ENCODE measurements around the gene NTMT2. TPM values are rescaled to one million over a fixed set of nuclear protein-coding genes. Genes with fewer than 3 reads are reported as not detected.
"Not testable (repeated sequence)": the region's sequence is repeated elsewhere in the genome, so short reads cannot be mapped to it uniquely, and the experiment has no call there.

Gene NTMT2
- total RNA-seq, 1 experiment from 2014 or later: not detected

DNA sequence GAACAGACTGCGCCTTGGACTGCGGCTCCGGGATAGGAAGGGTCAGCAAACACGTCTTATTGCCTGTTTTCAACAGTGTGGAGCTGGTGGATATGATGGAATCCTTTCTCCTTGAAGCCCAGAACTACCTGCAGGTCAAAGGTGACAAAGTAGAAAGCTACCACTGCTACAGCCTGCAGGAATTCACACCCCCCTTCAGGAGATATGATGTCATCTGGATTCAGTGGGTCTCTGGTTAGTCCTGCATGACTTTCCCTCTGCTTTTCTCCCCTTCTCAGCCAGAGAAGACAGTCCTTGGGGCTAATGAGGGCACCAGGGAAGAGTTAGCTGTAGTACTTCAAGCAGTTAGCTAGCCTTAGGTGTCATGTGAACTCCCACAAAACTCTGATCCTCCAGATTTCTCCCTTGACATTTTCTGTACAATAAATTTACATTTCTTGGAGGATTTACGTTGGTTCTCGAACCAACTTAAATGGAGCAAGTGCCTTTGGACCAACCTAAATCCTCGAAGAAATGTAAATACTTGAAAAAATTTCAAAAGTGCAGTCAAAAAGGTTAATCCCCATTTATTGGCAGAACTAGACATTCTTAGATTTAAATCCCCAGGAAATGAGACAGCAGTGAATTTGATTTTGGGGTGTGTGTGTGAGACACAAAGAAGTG, 20.9 kb downstream of the NTMT2 start:
- ChIA-PET POLR2A (no interaction called here), CTCF (no interaction called here)
- no TSS peak for BruUV-seq (replicated peaks)
- no peak overlapping the region for H3K4me3 ChIP-seq (ENCODE audit: low read depth in 2 of 2, low read length in 2 of 2)
- TF ChIP-seq CTCF (IDR thresholded peaks at IDR 0.05): no peak
- in situ Hi-C loops (cut with HindIII; ENCODE audit: low pct_unique_long_range_greater_than_20kb, low sequenced_read_pairs): no loop called here
- no peaks in the 10 kb centered on the region; the same call in 1 of the 2 replicates for H3K4me1 ChIP-seq (ENCODE audit: control insufficient read depth, insufficient read depth, low read length)
- ATAC-seq: no peak
- no peaks in the 10 kb centered on the region for H3K36me3 ChIP-seq (ENCODE audit: control insufficient read depth, insufficient read depth, low read length)
- H3K9me3 ChIP-seq (ENCODE audit: control insufficient read depth, insufficient read depth, low read depth, low read length): no peaks in the 10 kb centered on the region
- intact Hi-C loops (cut with micrococcal nuclease; ENCODE audit: unreplicated experiment): no loop called here
- H3K27me3 ChIP-seq (ENCODE audit: control insufficient read depth, insufficient read depth, low read length): no peaks in the 10 kb centered on the region
- no peak overlapping the region for H3K27ac ChIP-seq (ENCODE audit: low read length)
- no peak for DNase-seq (ENCODE audit: low read depth, low spot score)

GRCh38 chr1:170168265-170168664, 22.5 kb downstream of the NTMT2 start:
- H3K4me3 ChIP-seq (ENCODE audit: low read depth in 2 of 2, low read length in 2 of 2): no peak overlapping the region

DNA sequence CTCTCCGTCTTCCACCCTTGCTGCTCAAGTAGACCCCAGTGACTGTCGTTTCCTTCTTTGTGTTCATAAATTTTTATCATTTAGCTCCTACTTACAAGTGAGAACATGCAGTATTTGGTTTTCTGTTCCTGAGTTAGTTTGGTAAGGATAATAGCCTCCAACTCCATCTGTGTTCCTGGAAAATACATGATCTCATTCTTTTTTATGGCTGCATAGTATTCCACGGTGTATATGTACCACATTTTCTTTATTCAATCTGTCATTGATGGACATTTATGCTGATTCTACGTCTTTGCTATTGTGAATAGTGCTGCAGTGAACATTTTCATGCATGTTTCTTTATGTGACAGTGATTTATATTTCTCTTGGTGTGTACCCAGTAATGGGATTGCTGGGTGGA, 24.8 kb downstream of the NTMT2 start:
- ATAC-seq; H3K36me3 ChIP-seq (ENCODE audit: control insufficient read depth, insufficient read depth, low read length); H3K4me3 ChIP-seq (ENCODE audit: low read depth in 2 of 2, low read length in 2 of 2); H3K9me3 ChIP-seq (ENCODE audit: control insufficient read depth, insufficient read depth, low read depth, low read length); POLR2A ChIA-PET; H3K27ac ChIP-seq (ENCODE audit: low read length); in situ Hi-C loops (cut with HindIII; ENCODE audit: low pct_unique_long_range_greater_than_20kb, low sequenced_read_pairs); H3K4me1 ChIP-seq (ENCODE audit: control insufficient read depth, insufficient read depth, low read length); CTCF ChIA-PET; DNase-seq (ENCODE audit: low read depth, low spot score); H3K27me3 ChIP-seq (ENCODE audit: control insufficient read depth, insufficient read depth, low read length); BruUV-seq (replicated peaks); intact Hi-C loops (cut with micrococcal nuclease; ENCODE audit: unreplicated experiment): not testable (repeated sequence)

More at GRCh38 chr1:170168265-170168664, 22.5 kb downstream of the NTMT2 start:
- Histone ChIP-seq H3K27ac (ENCODE audit: low read length) (no peak overlapping the region), H3K36me3 (ENCODE audit: control insufficient read depth, insufficient read depth, low read length) (no peaks in the 10 kb centered on the region), H3K27me3 (ENCODE audit: control insufficient read depth, insufficient read depth, low read length) (no peaks in the 10 kb centered on the region), H3K4me1 (ENCODE audit: control insufficient read depth, insufficient read depth, low read length) (no peaks in the 10 kb centered on the region; the same call in 1 of the 2 replicates), H3K9me3 (ENCODE audit: control insufficient read depth, insufficient read depth, low read depth, low read length) (no peaks in the 10 kb centered on the region)
- POLR2A ChIA-PET: interaction anchor here (0.5 to 0.6 kb wide), 2 partner anchors 9 to 275 kb away, joined by 3 to 6 read pairs; no protein-coding TSS in a partner anchor
- intact Hi-C loops (cut with micrococcal nuclease; ENCODE audit: unreplicated experiment) (no loop called here), in situ Hi-C loops (cut with HindIII; ENCODE audit: low pct_unique_long_range_greater_than_20kb, low sequenced_read_pairs) (no loop called here)
- CTCF ChIA-PET: no interaction called here
- TF ChIP-seq TCF7L2 (IDR thresholded peaks at IDR 0.05; ENCODE audit: low read depth, low read length): no peak
- no peak for TF ChIP-seq POLR2AphosphoS5 (IDR thresholded peaks at IDR 0.05; ENCODE audit: low read depth, low read length)
- no peak for TF ChIP-seq SIN3A (IDR thresholded peaks at IDR 0.05; ENCODE audit: borderline replicate concordance, insufficient read depth, low read depth, low read length)
- TF ChIP-seq, protein P1, sequence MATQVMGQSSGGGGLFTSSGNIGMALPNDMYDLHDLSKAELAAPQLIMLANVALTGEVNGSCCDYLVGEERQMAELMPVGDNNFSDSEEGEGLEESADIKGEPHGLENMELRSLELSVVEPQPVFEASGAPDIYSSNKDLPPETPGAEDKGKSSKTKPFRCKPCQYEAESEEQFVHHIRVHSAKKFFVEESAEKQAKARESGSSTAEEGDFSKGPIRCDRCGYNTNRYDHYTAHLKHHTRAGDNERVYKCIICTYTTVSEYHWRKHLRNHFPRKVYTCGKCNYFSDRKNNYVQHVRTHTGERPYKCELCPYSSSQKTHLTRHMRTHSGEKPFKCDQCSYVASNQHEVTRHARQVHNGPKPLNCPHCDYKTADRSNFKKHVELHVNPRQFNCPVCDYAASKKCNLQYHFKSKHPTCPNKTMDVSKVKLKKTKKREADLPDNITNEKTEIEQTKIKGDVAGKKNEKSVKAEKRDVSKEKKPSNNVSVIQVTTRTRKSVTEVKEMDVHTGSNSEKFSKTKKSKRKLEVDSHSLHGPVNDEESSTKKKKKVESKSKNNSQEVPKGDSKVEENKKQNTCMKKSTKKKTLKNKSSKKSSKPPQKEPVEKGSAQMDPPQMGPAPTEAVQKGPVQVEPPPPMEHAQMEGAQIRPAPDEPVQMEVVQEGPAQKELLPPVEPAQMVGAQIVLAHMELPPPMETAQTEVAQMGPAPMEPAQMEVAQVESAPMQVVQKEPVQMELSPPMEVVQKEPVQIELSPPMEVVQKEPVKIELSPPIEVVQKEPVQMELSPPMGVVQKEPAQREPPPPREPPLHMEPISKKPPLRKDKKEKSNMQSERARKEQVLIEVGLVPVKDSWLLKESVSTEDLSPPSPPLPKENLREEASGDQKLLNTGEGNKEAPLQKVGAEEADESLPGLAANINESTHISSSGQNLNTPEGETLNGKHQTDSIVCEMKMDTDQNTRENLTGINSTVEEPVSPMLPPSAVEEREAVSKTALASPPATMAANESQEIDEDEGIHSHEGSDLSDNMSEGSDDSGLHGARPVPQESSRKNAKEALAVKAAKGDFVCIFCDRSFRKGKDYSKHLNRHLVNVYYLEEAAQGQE (IDR thresholded peaks at IDR 0.05; ENCODE audit: insufficient read depth in 1 of 2, low read depth in 2 of 2, low read length in 1 of 2): no peak
- no peak for TF ChIP-seq CTCF (IDR thresholded peaks at IDR 0.05)
- ATAC-seq (no peak), DNase-seq (ENCODE audit: low read depth, low spot score) (no peak)
- BruUV-seq (replicated peaks): no TSS peak

All from Panc1 (cell line).